Fibroblast of lung (primary cell): Measurements from ENCODE around the gene RNF227. TPM values are rescaled to one million over a fixed set of nuclear protein-coding genes. Genes with fewer than 3 reads are reported as not detected.

ENCODE experiments used
- DNase-seq, 2 donors: peaks; one replicate each; pipeline versions ENCODE4 v3.0.0 to v3.0.0-alpha.2; 2010; ENCODE audit warnings: low read depth in 2 of 2
- H2AFZ ChIP-seq: 2 replicates; pipeline ENCODE4 v1.5.1; 2012; ENCODE audit warnings: low read length, control low read depth, inconsistent platforms
- H3K27ac ChIP-seq: 2 replicates; pipeline ENCODE4 v1.5.1; 2011; ENCODE audit warnings: low read length, control low read depth; ENCODE audit not compliant: insufficient read depth
- H3K27me3 ChIP-seq: 2 replicates; pipeline ENCODE4 v1.5.1; 2011; ENCODE audit warnings: mild to moderate bottlenecking, low read length; ENCODE audit not compliant: control insufficient read depth, insufficient read depth
- H3K36me3 ChIP-seq: 2 replicates; pipeline ENCODE4 v1.5.1; 2011; ENCODE audit warnings: low read length; ENCODE audit not compliant: control insufficient read depth, insufficient read depth
- H3K4me1 ChIP-seq: 2 replicates; pipeline ENCODE4 v1.5.1; 2011; ENCODE audit warnings: low read length; ENCODE audit not compliant: control insufficient read depth, insufficient read depth; ENCODE audit errors: extremely low read depth
- H3K4me2 ChIP-seq: 2 replicates; pipeline ENCODE4 v1.5.1; 2011; ENCODE audit warnings: low read length, control low read depth; ENCODE audit not compliant: insufficient read depth; ENCODE audit errors: extremely low read depth
- H3K4me3 ChIP-seq, 4 experiments: fragments of 200-600 bp in 1 of 4; sonication (generic) in 1 of 4; replicated peaks in 1 of 4; 2 replicates each; pipeline ENCODE4 v1.5.1; 2011 to 2016; ENCODE audit warnings: low read length in 4 of 4, low read depth in 3 of 4, mild to moderate bottlenecking in 3 of 4, control low read depth in 2 of 4, inconsistent platforms in 1 of 4, mixed read lengths in 1 of 4; ENCODE audit not compliant: insufficient read depth in 1 of 4; ENCODE audit errors: control extremely low read depth in 1 of 4
- H3K79me2 ChIP-seq: 2 replicates; pipeline ENCODE4 v1.5.1; 2012; ENCODE audit warnings: mild to moderate bottlenecking, low read length, inconsistent platforms; ENCODE audit not compliant: control insufficient read depth, insufficient read depth
- H3K9ac ChIP-seq: 2 replicates; pipeline ENCODE4 v1.5.1; 2011; ENCODE audit warnings: mild to moderate bottlenecking, low read length, control low read depth; ENCODE audit not compliant: insufficient read depth
- H3K9me3 ChIP-seq: 2 replicates; pipeline ENCODE4 v1.5.1; 2012; ENCODE audit warnings: low read depth, low read length; ENCODE audit not compliant: control insufficient read depth, insufficient read depth
- H4K20me1 ChIP-seq: 2 replicates; pipeline ENCODE4 v1.5.1; 2011; ENCODE audit warnings: low read length; ENCODE audit not compliant: control insufficient read depth, insufficient read depth; ENCODE audit errors: extremely low read depth
- EZH2 ChIP-seq: IDR thresholded peaks from 2 replicates; pipeline ENCODE4 v1.5.1; 2012; ENCODE audit warnings: low read length, control low read depth, mild to moderate bottlenecking; ENCODE audit errors: missing control alignments
- polyA plus RNA-seq, 2 donors: library from polyadenylated mRNA; depleted of rRNA in 1 of 2; stranded (reverse) in 1 of 2; unstranded in 1 of 2; fragments of >200 nt; gene quantifications; 2 replicates each; pipeline ENCODE4 v1.2.1, GENCODE V29; 2011 to 2012; ENCODE audit warnings: missing spikeins in 1 of 2
- total RNA-seq: library from RNA; depleted of rRNA; stranded (reverse); fragments of >200 nt; gene quantifications from 2 replicates; pipeline ENCODE4 v1.2.1, GENCODE V29; 2014
- TF ChIP-seq, protein P1 (sequence below), 2 donors: IDR thresholded peaks in 1 of 2; conservative IDR thresholded peaks in 1 of 2; 1 replicate in 1 of 2; 2 replicates in 1 of 2; pipeline ENCODE4 v1.5.1; 2011 to 2012; ENCODE audit warnings: low read length in 2 of 2, control low read depth in 1 of 2, inconsistent platforms in 1 of 2, low read depth in 1 of 2, mild to moderate bottlenecking in 1 of 2

The RNF227 gene
- total and polyA plus RNA-seq, 2 donors (not counting 1 experiment from before 2014, with no cell fraction given) = 1.8 to 2.8 TPM

DNA sequence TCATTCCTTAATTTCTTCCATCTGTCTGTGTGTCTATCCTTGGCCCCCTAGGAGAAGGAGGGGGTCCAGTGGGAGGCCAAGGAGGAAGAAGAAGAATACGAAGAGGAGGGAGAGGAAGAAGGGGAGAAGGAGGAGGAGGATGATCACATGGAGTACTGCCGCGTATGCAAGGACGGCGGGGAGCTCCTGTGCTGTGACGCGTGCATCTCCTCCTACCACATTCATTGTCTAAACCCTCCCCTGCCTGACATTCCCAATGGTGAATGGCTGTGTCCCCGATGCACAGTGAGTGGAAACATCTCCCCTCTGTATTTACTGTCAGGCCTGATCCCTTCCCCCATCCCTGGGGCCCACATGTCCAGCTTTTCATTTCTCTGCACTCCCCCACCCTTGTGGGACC, 21.2 kb downstream of the RNF227 start:
- H3K9me3 ChIP-seq = no peaks in the 10 kb centered on the region
- no peaks in the 10 kb centered on the region for H3K27me3 ChIP-seq
- no peak overlapping the region for H3K4me2 ChIP-seq
- no peak overlapping the region for H2AFZ ChIP-seq
- DNase-seq = no peak
- H4K20me1 ChIP-seq = no peaks in the 10 kb centered on the region
- TF ChIP-seq, protein P1, sequence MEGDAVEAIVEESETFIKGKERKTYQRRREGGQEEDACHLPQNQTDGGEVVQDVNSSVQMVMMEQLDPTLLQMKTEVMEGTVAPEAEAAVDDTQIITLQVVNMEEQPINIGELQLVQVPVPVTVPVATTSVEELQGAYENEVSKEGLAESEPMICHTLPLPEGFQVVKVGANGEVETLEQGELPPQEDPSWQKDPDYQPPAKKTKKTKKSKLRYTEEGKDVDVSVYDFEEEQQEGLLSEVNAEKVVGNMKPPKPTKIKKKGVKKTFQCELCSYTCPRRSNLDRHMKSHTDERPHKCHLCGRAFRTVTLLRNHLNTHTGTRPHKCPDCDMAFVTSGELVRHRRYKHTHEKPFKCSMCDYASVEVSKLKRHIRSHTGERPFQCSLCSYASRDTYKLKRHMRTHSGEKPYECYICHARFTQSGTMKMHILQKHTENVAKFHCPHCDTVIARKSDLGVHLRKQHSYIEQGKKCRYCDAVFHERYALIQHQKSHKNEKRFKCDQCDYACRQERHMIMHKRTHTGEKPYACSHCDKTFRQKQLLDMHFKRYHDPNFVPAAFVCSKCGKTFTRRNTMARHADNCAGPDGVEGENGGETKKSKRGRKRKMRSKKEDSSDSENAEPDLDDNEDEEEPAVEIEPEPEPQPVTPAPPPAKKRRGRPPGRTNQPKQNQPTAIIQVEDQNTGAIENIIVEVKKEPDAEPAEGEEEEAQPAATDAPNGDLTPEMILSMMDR (conservative IDR thresholded peaks at IDR 0.05 in 1 of 2, IDR thresholded peaks at IDR 0.05 in 1 of 2; ENCODE audit: low read depth in 1 of 2, low read length in 2 of 2) = no peak
- no peak for TF ChIP-seq EZH2
- H3K27ac ChIP-seq = no peak overlapping the region
- no peaks in the 10 kb centered on the region for H3K4me1 ChIP-seq
- H3K9ac ChIP-seq = no peak overlapping the region
- H3K36me3 ChIP-seq = peaks cover 31% of the 10 kb centered on the region
- no peak overlapping the region for H3K4me3 ChIP-seq
- H3K79me2 ChIP-seq = peaks cover 2% of the 10 kb centered on the region

DNA sequence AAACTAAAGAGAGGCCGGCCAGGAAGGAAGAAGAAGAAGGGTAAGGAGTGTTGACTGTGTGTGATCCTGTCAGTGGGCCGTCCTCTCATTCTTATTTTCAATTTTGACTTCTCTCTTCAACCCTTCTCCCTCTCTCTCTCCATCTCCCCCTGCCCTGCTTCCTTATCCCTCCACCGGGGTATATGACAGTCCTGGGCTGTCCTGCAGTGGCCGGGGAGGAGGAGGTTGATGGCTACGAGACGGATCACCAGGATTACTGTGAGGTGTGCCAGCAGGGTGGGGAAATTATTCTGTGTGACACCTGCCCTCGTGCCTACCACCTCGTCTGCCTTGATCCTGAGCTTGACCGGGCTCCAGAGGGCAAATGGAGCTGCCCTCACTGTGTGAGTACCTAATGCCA, 21.9 kb downstream of the RNF227 start:
- Histone ChIP-seq H3K4me1 (peaks cover 5% of the 10 kb centered on the region), H3K79me2 (peaks cover 7% of the 10 kb centered on the region), H3K4me2 (no peak overlapping the region), H3K27ac (no peak overlapping the region), H3K27me3 (no peaks in the 10 kb centered on the region), H3K4me3 (no peak overlapping the region), H3K36me3 (peaks cover 29% of the 10 kb centered on the region), H4K20me1 (no peaks in the 10 kb centered on the region), H3K9me3 (no peaks in the 10 kb centered on the region), H3K9ac (no peak overlapping the region), H2AFZ (no peak overlapping the region)
- DNase-seq = no peak
- TF ChIP-seq, protein P1 (conservative IDR thresholded peaks at IDR 0.05 in 1 of 2, IDR thresholded peaks at IDR 0.05 in 1 of 2; ENCODE audit: low read depth in 1 of 2, low read length in 2 of 2) = no peak
- no peak for TF ChIP-seq EZH2

DNA sequence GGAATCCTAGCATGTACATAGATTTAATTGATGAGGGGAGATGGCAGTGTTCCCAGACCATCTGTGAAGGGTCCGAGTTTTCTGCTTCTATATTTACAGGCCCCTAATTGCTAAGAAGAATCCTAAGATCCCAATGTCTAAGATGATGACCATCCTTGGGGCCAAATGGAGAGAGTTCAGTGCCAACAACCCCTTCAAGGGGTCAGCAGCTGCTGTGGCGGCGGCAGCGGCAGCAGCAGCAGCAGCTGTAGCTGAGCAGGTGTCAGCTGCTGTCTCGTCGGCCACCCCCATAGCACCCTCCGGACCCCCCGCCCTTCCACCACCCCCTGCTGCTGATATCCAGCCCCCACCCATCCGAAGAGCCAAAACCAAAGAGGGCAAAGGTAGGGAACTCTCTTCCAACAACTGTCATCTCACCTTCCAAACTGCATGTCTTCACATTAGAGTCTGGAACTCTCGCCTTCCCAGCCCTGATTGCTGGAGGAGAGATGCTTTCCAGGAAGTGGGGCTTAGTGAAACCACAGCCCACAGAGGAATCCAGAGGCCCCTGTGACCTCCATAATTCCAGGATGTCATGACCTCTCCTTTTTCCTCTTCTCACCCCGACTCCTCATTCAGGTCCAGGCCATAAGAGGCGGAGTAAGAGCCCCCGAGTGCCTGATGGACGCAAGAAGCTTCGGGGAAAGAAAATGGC, 22.8 kb downstream of the RNF227 start:
- Histone ChIP-seq H3K9me3 (no peaks in the 10 kb centered on the region), H3K79me2 (peaks cover 12% of the 10 kb centered on the region), H3K4me1 (peaks cover 9% of the 10 kb centered on the region), H3K9ac (no peak overlapping the region), H3K27ac (no peak overlapping the region), H4K20me1 (no peaks in the 10 kb centered on the region), H2AFZ (no peak overlapping the region), H3K4me3 (no peak overlapping the region), H3K4me2 (no peak overlapping the region), H3K27me3 (no peaks in the 10 kb centered on the region), H3K36me3 (peaks cover 26% of the 10 kb centered on the region)
- DNase-seq = peak; percentile 8 to 38
- no peak for TF ChIP-seq EZH2
